T-helper 17 cell (primary cell): ENCODE measurements around the gene SLC15A2. TPM values are rescaled to one million over a fixed set of nuclear protein-coding genes. Genes with fewer than 3 reads are reported as not detected.

Experiments
- ATAC-seq: fragments of 150-1000 bp; cut with Tn5 transposase; 2 replicates; pipeline ENCODE4 v1.10.0; 2021; ENCODE audit warnings: mild to moderate bottlenecking, moderate library complexity
- DNase-seq, 3 donors: peaks; one replicate each; pipeline versions ENCODE4 v3.0.0 to v3.0.0-alpha.2; 2020 to 2021
- H3K9me3 ChIP-seq: one replicate; pipeline ENCODE4 v1.7.0; 2013; ENCODE audit warnings: low read length, mild to moderate bottlenecking; ENCODE audit not compliant: control insufficient read depth, poor library complexity, severe bottlenecking
- H3K27ac Mint-ChIP-seq: one replicate; pipeline ENCODE4 v1.8.0; 2022; ENCODE audit warnings: mild to moderate bottlenecking, moderate library complexity, mixed read lengths
- H3K27me3 Mint-ChIP-seq: one replicate; pipeline ENCODE4 v1.8.0; 2022; ENCODE audit warnings: mixed read lengths
- H3K36me3 Mint-ChIP-seq: one replicate; pipeline ENCODE4 v1.8.0; 2022; ENCODE audit warnings: low read depth, mixed read lengths
- H3K4me1 Mint-ChIP-seq: one replicate; pipeline ENCODE4 v1.8.0; 2022; ENCODE audit warnings: mild to moderate bottlenecking, mixed read lengths
- H3K4me3 Mint-ChIP-seq: one replicate; pipeline ENCODE4 v1.8.0; 2022; ENCODE audit warnings: mild to moderate bottlenecking, moderate library complexity, mixed read lengths
- total RNA-seq, 4 donors: library from RNA in 2 of 4; stranded (reverse) in 2 of 4; gene quantifications; one replicate each; pipeline ENCODE4 v1.2.3 and lab custom pipeline; 2022 to 2026

SLC15A2 gene
- total RNA-seq, 2 donors from 2014 or later, result 0.44 to 2.6 TPM

DNA sequence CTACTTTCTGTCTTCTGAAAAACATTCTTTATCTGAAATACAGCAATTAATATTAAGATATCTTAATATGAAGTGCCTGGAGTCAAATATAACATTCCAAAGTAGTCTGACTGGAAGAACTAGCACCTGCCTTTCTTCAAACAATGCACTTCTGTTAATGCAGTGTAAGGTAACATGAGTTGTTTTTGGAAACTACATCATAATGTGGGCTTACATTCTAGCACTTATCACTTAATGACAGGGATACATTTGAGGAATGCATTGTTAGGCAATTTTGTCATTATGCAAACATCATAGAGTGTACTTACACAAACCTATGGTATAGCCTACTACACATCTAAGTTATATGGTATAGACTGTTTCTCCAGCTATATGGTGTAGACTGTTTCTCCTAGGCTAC is 49.2 kb downstream of the SLC15A2 start:
- ATAC-seq, result no peak
- DNase-seq, result no peak
- no peaks in the 10 kb centered on the region for H3K27me3 Mint-ChIP-seq
- H3K27ac Mint-ChIP-seq, result no peak overlapping the region
- no peaks in the 10 kb centered on the region for H3K9me3 ChIP-seq
- peaks cover 4% of the 10 kb centered on the region for H3K36me3 Mint-ChIP-seq
- no peaks in the 10 kb centered on the region for H3K4me1 Mint-ChIP-seq
- H3K4me3 Mint-ChIP-seq, result no peak overlapping the region

GRCh38 chr3:121948641-121949040 is 54.4 kb downstream of the SLC15A2 start:
- no peak overlapping the region for H3K4me3 Mint-ChIP-seq
- DNase-seq (no peak), ATAC-seq (no peak)
- H3K27ac Mint-ChIP-seq, result no peak overlapping the region
- H3K27me3 Mint-ChIP-seq, result no peaks in the 10 kb centered on the region
- no peaks in the 10 kb centered on the region for H3K4me1 Mint-ChIP-seq
- no peaks in the 10 kb centered on the region for H3K9me3 ChIP-seq
- H3K36me3 Mint-ChIP-seq, result peaks cover 6% of the 10 kb centered on the region

- Mint-ChIP-seq H3K27ac (no peak overlapping the region), H3K4me3 (no peak overlapping the region), H3K4me1 (no peaks in the 10 kb centered on the region), H3K27me3 (no peaks in the 10 kb centered on the region), H3K36me3 (peaks cover 6% of the 10 kb centered on the region)
- DNase-seq (no peak), ATAC-seq (no peak)
- no peaks in the 10 kb centered on the region for H3K9me3 ChIP-seq
Observed at GRCh38 chr3:121951291-121951919, 57.2 kb downstream of the SLC15A2 start.

DNA sequence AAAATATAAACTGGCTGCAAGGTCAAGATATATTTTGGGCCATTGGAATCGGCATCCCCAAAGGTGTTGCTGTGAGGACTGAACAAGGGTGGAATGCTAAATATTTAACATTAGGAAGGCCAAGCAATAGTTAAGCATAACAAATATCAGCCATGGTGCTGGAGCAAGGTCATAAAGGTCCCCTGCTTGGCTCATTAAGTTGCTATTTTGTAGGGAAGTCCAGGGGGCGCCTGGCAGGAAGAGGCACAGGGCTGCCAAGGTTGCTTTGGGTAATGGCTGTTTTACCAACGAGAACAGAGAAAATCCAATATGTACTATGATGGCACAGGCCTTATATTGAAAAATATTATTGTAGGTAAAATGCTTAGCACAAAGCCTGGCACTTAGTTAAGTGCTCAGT is 62.2 kb downstream of the SLC15A2 start:
- Mint-ChIP-seq H3K27me3 (no peaks in the 10 kb centered on the region), H3K27ac (no peak overlapping the region), H3K36me3 (peaks cover 6% of the 10 kb centered on the region), H3K4me1 (no peaks in the 10 kb centered on the region), H3K4me3 (no peak overlapping the region)
- no peak for DNase-seq
- ATAC-seq, result no peak
- H3K9me3 ChIP-seq, result no peaks in the 10 kb centered on the region

- H3K36me3 Mint-ChIP-seq, result no peaks in the 10 kb centered on the region
- H3K4me1 Mint-ChIP-seq, result no peaks in the 10 kb centered on the region
- DNase-seq (no peak), ATAC-seq (no peak)
- H3K4me3 Mint-ChIP-seq, result no peak overlapping the region
- no peak overlapping the region for H3K27ac Mint-ChIP-seq
- H3K27me3 Mint-ChIP-seq, result no peaks in the 10 kb centered on the region
- no peaks in the 10 kb centered on the region for H3K9me3 ChIP-seq
Observed at GRCh38 chr3:121957674-121958415, 63.6 kb downstream of the SLC15A2 start.

DNA sequence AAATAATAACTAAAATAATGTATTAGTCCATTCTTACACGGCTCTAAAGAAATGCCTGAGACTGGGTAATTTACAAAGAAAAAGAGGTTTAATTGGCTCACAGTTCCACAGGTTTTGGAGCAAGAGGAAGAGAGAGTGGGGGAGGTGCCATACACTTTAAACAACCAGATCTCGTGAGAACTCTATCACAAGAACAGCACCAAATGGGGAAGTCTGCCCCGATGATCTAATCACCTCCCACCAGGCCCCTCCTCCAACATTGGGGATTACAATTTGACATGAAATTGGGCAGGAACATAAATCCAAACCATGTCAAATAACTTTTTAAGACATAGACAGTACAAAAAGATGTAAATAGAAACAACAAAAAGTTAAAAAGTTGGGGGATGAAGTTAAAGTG is 64.6 kb downstream of the SLC15A2 start:
- ATAC-seq, result no peak
- Mint-ChIP-seq H3K27me3 (no peaks in the 10 kb centered on the region), H3K4me1 (no peaks in the 10 kb centered on the region), H3K36me3 (no peaks in the 10 kb centered on the region), H3K27ac (no peak overlapping the region), H3K4me3 (no peak overlapping the region)
- DNase-seq, result no peak
- H3K9me3 ChIP-seq, result no peaks in the 10 kb centered on the region

- Mint-ChIP-seq H3K4me1 (no peaks in the 10 kb centered on the region), H3K4me3 (no peak overlapping the region), H3K36me3 (no peaks in the 10 kb centered on the region), H3K27ac (no peak overlapping the region), H3K27me3 (no peaks in the 10 kb centered on the region)
- no peak for DNase-seq
- H3K9me3 ChIP-seq, result no peaks in the 10 kb centered on the region
- no peak for ATAC-seq
Observed at GRCh38 chr3:121961283-121961682, 67.1 kb downstream of the SLC15A2 start.

DNA sequence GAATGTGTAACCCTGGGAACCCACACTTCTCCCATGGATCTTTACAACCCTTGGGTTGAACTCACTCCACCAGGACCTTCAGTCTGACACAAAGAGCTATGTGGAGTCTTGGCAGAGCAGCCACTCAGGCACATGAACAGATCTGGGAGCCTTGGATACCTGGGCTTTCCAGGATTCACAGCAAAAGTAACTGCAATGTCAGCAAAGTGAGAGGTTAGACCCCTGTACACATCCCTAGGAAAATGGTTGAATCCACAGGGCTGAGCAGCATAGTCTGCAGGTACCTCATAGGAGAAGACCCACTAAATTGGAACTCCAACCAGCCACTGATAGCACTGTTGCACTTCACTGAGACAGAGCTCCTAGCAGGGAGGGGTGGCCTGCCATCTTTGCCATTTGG is 68.2 kb downstream of the SLC15A2 start:
- Mint-ChIP-seq H3K27ac (no peak overlapping the region), H3K4me3 (no peak overlapping the region), H3K27me3 (no peaks in the 10 kb centered on the region), H3K4me1 (no peaks in the 10 kb centered on the region), H3K36me3 (no peaks in the 10 kb centered on the region)
- ATAC-seq (no peak), DNase-seq (no peak)
- H3K9me3 ChIP-seq, result no peaks in the 10 kb centered on the region

DNA sequence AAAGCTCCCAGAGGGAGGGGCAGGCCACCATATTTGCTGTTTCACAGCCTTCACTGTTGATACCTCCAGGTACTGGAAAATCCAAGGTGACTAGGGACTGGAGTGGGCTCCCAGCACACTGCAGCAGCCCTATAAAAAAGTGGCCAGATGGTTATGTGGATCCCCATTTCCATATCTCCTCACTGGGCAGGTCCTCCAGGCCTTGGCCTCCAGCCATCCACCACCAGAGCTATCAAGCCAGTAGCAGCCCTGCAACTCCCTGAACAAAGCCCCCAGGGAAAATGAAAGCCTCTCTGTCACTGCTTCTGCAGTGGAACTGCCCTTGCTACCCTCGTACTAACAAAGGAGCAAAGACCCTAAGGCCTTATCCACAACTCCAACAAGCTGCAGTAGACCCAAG is 69.4 kb downstream of the SLC15A2 start:
- no peak for ATAC-seq
- H3K4me3 Mint-ChIP-seq, result no peak overlapping the region

GRCh38 chr3:121969631-121970030 is 75.4 kb downstream of the SLC15A2 start:
- Mint-ChIP-seq H3K4me1 (peaks cover 2% of the 10 kb centered on the region), H3K27me3 (no peaks in the 10 kb centered on the region), H3K27ac (no peak overlapping the region), H3K4me3 (no peak overlapping the region), H3K36me3 (no peaks in the 10 kb centered on the region)
- DNase-seq (no peak), ATAC-seq (no peak)
- no peaks in the 10 kb centered on the region for H3K9me3 ChIP-seq

More for the DNA sequence above, 69.4 kb downstream of the SLC15A2 start:
- no peaks in the 10 kb centered on the region for H3K9me3 ChIP-seq
- peaks cover 2% of the 10 kb centered on the region for H3K4me1 Mint-ChIP-seq
- no peaks in the 10 kb centered on the region for H3K27me3 Mint-ChIP-seq
- H3K27ac Mint-ChIP-seq, result no peak overlapping the region
- H3K36me3 Mint-ChIP-seq, result no peaks in the 10 kb centered on the region
- no peak for DNase-seq

DNA sequence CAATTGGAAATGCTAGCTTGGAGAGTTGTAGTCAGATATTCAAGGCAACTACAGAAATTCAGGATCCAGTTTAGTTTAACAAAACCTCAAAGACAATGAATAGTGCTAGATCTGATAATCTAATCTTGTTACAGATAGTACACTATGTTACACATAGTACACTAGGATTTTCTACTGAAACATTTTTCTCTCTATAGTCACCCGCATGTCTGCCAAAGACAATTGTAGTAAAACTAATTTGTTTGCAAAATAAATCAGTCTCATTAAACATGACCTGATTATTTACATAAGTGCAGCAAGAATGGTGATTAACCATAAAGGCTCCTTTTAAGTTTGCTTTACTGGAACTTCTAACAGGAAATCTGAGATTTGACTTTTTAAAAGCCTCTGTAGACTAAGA is 75.8 kb downstream of the SLC15A2 start:
- no peaks in the 10 kb centered on the region for H3K36me3 Mint-ChIP-seq
- peaks cover 2% of the 10 kb centered on the region for H3K4me1 Mint-ChIP-seq
- ATAC-seq, result no peak
- H3K27me3 Mint-ChIP-seq, result no peaks in the 10 kb centered on the region
- no peak overlapping the region for H3K4me3 Mint-ChIP-seq
- no peak overlapping the region for H3K27ac Mint-ChIP-seq
- no peaks in the 10 kb centered on the region for H3K9me3 ChIP-seq
- DNase-seq, result no peak

- H3K4me1 Mint-ChIP-seq, result no peaks in the 10 kb centered on the region
- no peaks in the 10 kb centered on the region for H3K27me3 Mint-ChIP-seq
- no peak for DNase-seq
- H3K27ac Mint-ChIP-seq, result no peak overlapping the region
- no peak overlapping the region for H3K4me3 Mint-ChIP-seq
- H3K9me3 ChIP-seq, result no peaks in the 10 kb centered on the region
- H3K36me3 Mint-ChIP-seq, result peaks cover 2% of the 10 kb centered on the region
- no peak for ATAC-seq
Observed at GRCh38 chr3:121974601-121975111, 80.5 kb downstream of the SLC15A2 start.

DNA sequence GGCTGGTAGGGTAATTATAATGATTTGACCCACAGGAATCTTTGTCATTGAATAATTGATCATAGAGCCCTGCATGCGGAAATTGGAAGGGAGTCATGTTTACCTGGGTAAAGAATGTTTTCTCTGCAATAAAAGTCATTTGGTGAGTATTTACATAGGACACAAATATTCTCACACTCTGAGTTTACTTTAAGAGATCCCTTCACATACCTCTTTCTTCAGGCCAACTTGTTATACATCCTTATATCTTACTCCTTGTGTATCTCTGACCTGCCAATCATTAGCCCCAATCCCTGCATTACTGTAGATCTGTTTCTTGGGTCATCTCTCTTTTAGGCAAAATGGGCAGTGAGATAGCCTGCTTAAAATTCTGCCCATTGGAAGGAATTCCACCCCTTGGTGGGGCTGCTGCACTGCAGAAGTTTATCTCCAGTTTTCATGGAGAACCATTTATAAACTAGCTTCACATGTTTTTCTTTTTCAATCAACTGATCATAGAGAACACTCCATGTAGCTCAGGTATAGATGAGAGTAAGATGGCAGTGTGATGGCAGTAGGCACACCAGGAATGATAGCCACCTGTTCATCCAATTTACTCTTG is 81.6 kb downstream of the SLC15A2 start:
- no peak overlapping the region for H3K4me3 Mint-ChIP-seq
- no peak overlapping the region for H3K27ac Mint-ChIP-seq
- peaks cover 2% of the 10 kb centered on the region for H3K36me3 Mint-ChIP-seq
- no peaks in the 10 kb centered on the region for H3K27me3 Mint-ChIP-seq
- no peaks in the 10 kb centered on the region for H3K4me1 Mint-ChIP-seq
- DNase-seq (no peak), ATAC-seq (no peak)
- H3K9me3 ChIP-seq, result no peaks in the 10 kb centered on the region
